GM12891 (cell line): ENCODE results near the gene TAOK2.

Experiments used
- PAX5 ChIP-seq: IDR thresholded peaks from 2 replicates; pipeline ENCODE4 v1.6.1; 2011; ENCODE audit warnings: low read length, moderate library complexity, mild to moderate bottlenecking; ENCODE audit not compliant: insufficient read depth, severe bottlenecking
- POLR2A ChIP-seq: IDR thresholded peaks from 2 replicates; pipeline ENCODE4 v1.6.1; 2011; ENCODE audit warnings: low read depth, low read length, control low read depth
- POLR2AphosphoS5 ChIP-seq: IDR thresholded peaks from 2 replicates; pipeline ENCODE4 v1.6.1; 2011; ENCODE audit warnings: low read depth, low read length, control low read depth

DNA sequence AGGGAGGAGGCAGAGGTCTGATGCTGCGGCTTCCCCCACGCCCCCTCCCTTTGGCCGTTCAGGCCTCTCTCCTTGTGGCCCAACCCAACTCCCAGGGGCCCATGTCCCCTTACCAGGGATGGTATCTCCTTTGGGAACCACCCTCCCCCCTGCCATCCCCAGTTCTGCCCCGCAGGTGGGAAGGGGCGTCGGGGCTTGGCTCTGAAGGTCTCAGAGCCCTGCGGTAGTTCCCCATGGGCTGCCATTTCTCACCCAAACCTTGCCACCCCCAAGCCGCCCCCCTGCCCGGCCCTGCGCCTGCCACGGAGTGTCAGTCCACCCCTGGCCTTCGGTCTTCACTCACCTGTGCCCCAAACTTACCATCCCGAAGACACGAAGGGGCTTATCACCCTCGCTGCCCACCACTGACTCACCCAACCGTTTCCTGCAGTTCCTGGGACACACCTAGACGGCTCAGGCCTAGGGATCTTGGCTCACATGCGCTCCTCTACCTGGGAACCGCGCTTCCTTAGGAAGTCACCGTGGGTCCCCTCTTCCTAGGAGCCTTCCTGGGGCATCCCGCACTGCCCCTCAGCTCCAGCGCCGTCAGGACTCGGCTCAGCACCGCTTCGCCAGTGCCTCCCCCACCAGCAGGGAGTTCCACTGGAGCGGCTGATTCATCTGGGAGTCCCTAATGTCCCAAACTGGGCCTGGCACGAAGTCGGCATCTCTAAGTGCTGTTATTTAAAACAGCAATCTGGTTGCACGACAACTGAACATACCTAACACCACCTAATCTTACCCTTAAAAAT, 38.2 kb downstream of the TAOK2 start:
- no peak for TF ChIP-seq POLR2A
- TF ChIP-seq PAX5, result no peak
- no peak for TF ChIP-seq POLR2AphosphoS5
